ENCODE measurements around the gene MATR3. TPM values are rescaled to one million over a fixed set of nuclear protein-coding genes. Genes with fewer than 3 reads are reported as not detected.
A peak's percentile ranks its signal among the peaks of the same experiment; 100 is the strongest.

MATR3 gene
- polyA plus RNA-seq, 3 donors: 61.8 to 174 (median 137) TPM

- Mint-ChIP-seq H3K27me3 (ENCODE audit: low read depth in 3 of 3) (peaks cover 0 to 12% (median 0%) of the 10 kb centered on the region in 3 donors), H3K4me3 (no peak overlapping the region), H3K27ac (peak overlapping the region in 1 of 7 donors; percentile 31), H3K4me1 (no peaks in the 10 kb centered on the region), H3K9me3 (peaks cover 0 to 3% (median 0%) of the 10 kb centered on the region in 7 donors), H3K36me3 (peaks cover 15 to 31% of the 10 kb centered on the region in 2 donors)
- intact Hi-C loops (cut with micrococcal nuclease): no loop called here
- WGBS (ENCODE audit: insufficient coverage): 92% methylated on average over 2 of the region's 3 CpGs
- no peaks in the 10 kb centered on the region for H4K20me1 ChIP-seq (ENCODE audit: insufficient read depth, low read length)
- no peak for DNase-seq
- H3K4me1 ChIP-seq (ENCODE audit: control insufficient read depth in 1 of 2, insufficient read depth in 2 of 2, low read length in 2 of 2): no peaks in the 10 kb centered on the region
- TF ChIP-seq CTCF (IDR thresholded peaks at IDR 0.05): no peak
- no peaks in the 10 kb centered on the region for H3K27me3 ChIP-seq (ENCODE audit: control insufficient read depth in 2 of 2, insufficient read depth in 2 of 2, low read length in 2 of 2)
- no peaks in the 10 kb centered on the region for H3K9me3 ChIP-seq (replicated peaks in 1 of 2; ENCODE audit: control insufficient read depth in 1 of 2, insufficient read depth in 1 of 2, low read length in 2 of 2)
- peaks cover 1 to 17% of the 10 kb centered on the region in 2 donors for H3K36me3 ChIP-seq (replicated peaks in 1 of 2; ENCODE audit: control insufficient read depth in 1 of 2, insufficient read depth in 2 of 2, low read length in 2 of 2)
- no peaks in the 10 kb centered on the region for H3K79me2 ChIP-seq (ENCODE audit: insufficient read depth, low read length)
- no peak overlapping the region for H2AFZ ChIP-seq (ENCODE audit: insufficient read depth, low read depth, low read length, poor library complexity, severe bottlenecking)
- no peak overlapping the region for H3K4me2 ChIP-seq (replicated peaks; ENCODE audit: extremely low read depth, low read length, poor library complexity, severe bottlenecking)
- no peak overlapping the region for H3K4me3 ChIP-seq (replicated peaks in 1 of 3; ENCODE audit: low read depth in 2 of 3, low read length in 3 of 3)
- no peak overlapping the region for H3K27ac ChIP-seq (ENCODE audit: low read depth in 1 of 2, low read length in 2 of 2)
- no peak overlapping the region for H3K9ac ChIP-seq (ENCODE audit: insufficient read depth, low read length, poor library complexity, severe bottlenecking)
These were observed 83.7 kb downstream of the MATR3 start for GRCh38 chr5:139377226-139377625.

GRCh38 chr5:139378101-139378825 lies 84.7 kb downstream of the MATR3 start:
- no peak overlapping the region for H3K4me2 ChIP-seq (replicated peaks; ENCODE audit: extremely low read depth, low read length, poor library complexity, severe bottlenecking)
- no peak for TF ChIP-seq CTCF (IDR thresholded peaks at IDR 0.05)
- no peak for DNase-seq
- Mint-ChIP-seq H3K27ac (no peak overlapping the region), H3K4me1 (no peaks in the 10 kb centered on the region), H3K36me3 (peaks cover 9 to 22% of the 10 kb centered on the region in 2 donors), H3K27me3 (ENCODE audit: low read depth in 3 of 3) (peaks cover 0 to 12% (median 0%) of the 10 kb centered on the region in 3 donors), H3K9me3 (peaks cover 0 to 3% (median 0%) of the 10 kb centered on the region in 7 donors), H3K4me3 (no peak overlapping the region)
- H4K20me1 ChIP-seq (ENCODE audit: insufficient read depth, low read length): no peaks in the 10 kb centered on the region
- H3K4me3 ChIP-seq (replicated peaks in 1 of 3; ENCODE audit: low read depth in 2 of 3, low read length in 3 of 3): no peak overlapping the region
- H3K79me2 ChIP-seq (ENCODE audit: insufficient read depth, low read length): no peaks in the 10 kb centered on the region
- 82% methylated on average over 45 of the region's 47 CpGs for WGBS (ENCODE audit: insufficient coverage)
- H3K9ac ChIP-seq (ENCODE audit: insufficient read depth, low read length, poor library complexity, severe bottlenecking): no peak overlapping the region
- H3K9me3 ChIP-seq (replicated peaks in 1 of 2; ENCODE audit: control insufficient read depth in 1 of 2, insufficient read depth in 1 of 2, low read length in 2 of 2): no peaks in the 10 kb centered on the region
- intact Hi-C loops (cut with micrococcal nuclease): no loop called here
- no peaks in the 10 kb centered on the region for H3K4me1 ChIP-seq (ENCODE audit: control insufficient read depth in 1 of 2, insufficient read depth in 2 of 2, low read length in 2 of 2)
- H2AFZ ChIP-seq (ENCODE audit: insufficient read depth, low read depth, low read length, poor library complexity, severe bottlenecking): no peak overlapping the region
- H3K27me3 ChIP-seq (ENCODE audit: control insufficient read depth in 2 of 2, insufficient read depth in 2 of 2, low read length in 2 of 2): no peaks in the 10 kb centered on the region
- H3K36me3 ChIP-seq (replicated peaks in 1 of 2; ENCODE audit: control insufficient read depth in 1 of 2, insufficient read depth in 2 of 2, low read length in 2 of 2): peaks cover 0 to 8% of the 10 kb centered on the region in 2 donors
- H3K27ac ChIP-seq (ENCODE audit: low read depth in 1 of 2, low read length in 2 of 2): no peak overlapping the region

Measured in CD14-positive monocyte (primary cell).